ENCODE results near the gene DCLK1.

The DCLK1 gene

GRCh38 chr13:35838356-35838755 is 292.8 kb downstream of the DCLK1 start:
- Histone ChIP-seq H4K20me1 (ENCODE audit: insufficient read depth) (no peaks in the 10 kb centered on the region), H3K27me3 (ENCODE audit: insufficient read depth, low read depth) (no peaks in the 10 kb centered on the region), H2AFZ (ENCODE audit: low read depth) (no peak overlapping the region), H3K4me2 (no peak overlapping the region), H3K4me3 (IDR thresholded peaks at IDR 0.05; ENCODE audit: insufficient read depth, low read depth, low read length) (no peak overlapping the region), H3K9ac (no peak overlapping the region), H3K4me1 (ENCODE audit: low read depth, poor library complexity, severe bottlenecking) (no peaks in the 10 kb centered on the region), H3K27ac (no peak overlapping the region), H3K36me3 (ENCODE audit: insufficient read depth) (no peaks in the 10 kb centered on the region), H3K79me2 (ENCODE audit: insufficient read depth, low read depth) (no peaks in the 10 kb centered on the region)
- TF ChIP-seq, protein P1, sequence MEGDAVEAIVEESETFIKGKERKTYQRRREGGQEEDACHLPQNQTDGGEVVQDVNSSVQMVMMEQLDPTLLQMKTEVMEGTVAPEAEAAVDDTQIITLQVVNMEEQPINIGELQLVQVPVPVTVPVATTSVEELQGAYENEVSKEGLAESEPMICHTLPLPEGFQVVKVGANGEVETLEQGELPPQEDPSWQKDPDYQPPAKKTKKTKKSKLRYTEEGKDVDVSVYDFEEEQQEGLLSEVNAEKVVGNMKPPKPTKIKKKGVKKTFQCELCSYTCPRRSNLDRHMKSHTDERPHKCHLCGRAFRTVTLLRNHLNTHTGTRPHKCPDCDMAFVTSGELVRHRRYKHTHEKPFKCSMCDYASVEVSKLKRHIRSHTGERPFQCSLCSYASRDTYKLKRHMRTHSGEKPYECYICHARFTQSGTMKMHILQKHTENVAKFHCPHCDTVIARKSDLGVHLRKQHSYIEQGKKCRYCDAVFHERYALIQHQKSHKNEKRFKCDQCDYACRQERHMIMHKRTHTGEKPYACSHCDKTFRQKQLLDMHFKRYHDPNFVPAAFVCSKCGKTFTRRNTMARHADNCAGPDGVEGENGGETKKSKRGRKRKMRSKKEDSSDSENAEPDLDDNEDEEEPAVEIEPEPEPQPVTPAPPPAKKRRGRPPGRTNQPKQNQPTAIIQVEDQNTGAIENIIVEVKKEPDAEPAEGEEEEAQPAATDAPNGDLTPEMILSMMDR (conservative IDR thresholded peaks at IDR 0.05; ENCODE audit: low read depth, low read length), result no peak

GRCh38 chr13:35836446-35836845 is 294.7 kb downstream of the DCLK1 start:
- no peak overlapping the region for H3K9ac ChIP-seq
- H4K20me1 ChIP-seq (ENCODE audit: insufficient read depth), result no peaks in the 10 kb centered on the region
- no peak overlapping the region for H3K4me3 ChIP-seq (IDR thresholded peaks at IDR 0.05; ENCODE audit: insufficient read depth, low read depth, low read length)
- H2AFZ ChIP-seq (ENCODE audit: low read depth), result no peak overlapping the region
- H3K4me1 ChIP-seq (ENCODE audit: low read depth, poor library complexity, severe bottlenecking), result no peaks in the 10 kb centered on the region
- no peaks in the 10 kb centered on the region for H3K27me3 ChIP-seq (ENCODE audit: insufficient read depth, low read depth)
- no peaks in the 10 kb centered on the region for H3K36me3 ChIP-seq (ENCODE audit: insufficient read depth)
- TF ChIP-seq, protein P1 (conservative IDR thresholded peaks at IDR 0.05; ENCODE audit: low read depth, low read length), result no peak
- H3K4me2 ChIP-seq, result no peak overlapping the region
- H3K27ac ChIP-seq, result no peak overlapping the region
- H3K79me2 ChIP-seq (ENCODE audit: insufficient read depth, low read depth), result no peaks in the 10 kb centered on the region

DNA sequence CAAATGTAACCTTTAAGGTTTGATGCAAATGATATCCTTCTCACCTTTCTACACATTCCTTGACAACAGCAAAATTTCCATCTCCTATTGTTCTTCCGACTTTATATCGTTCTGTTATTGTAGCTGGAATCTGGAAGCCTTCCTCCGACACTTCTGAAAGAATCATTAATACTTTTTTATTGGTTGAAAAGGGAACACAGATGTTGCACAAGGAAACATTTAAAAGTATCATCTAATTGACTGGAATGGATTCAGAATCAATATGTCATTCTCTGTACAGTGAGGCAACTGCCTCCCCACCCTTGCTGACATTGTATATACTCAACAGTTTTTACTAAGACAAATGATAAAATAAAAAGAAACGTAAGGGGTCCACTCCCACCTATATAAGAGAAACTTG is 295.2 kb downstream of the DCLK1 start:
- H3K4me1 ChIP-seq (ENCODE audit: low read depth, poor library complexity, severe bottlenecking), result no peaks in the 10 kb centered on the region
- TF ChIP-seq, protein P1 (conservative IDR thresholded peaks at IDR 0.05; ENCODE audit: low read depth, low read length), result no peak
- no peak overlapping the region for H3K4me3 ChIP-seq (IDR thresholded peaks at IDR 0.05; ENCODE audit: insufficient read depth, low read depth, low read length)
- H3K36me3 ChIP-seq (ENCODE audit: insufficient read depth), result no peaks in the 10 kb centered on the region
- no peak overlapping the region for H3K4me2 ChIP-seq
- no peaks in the 10 kb centered on the region for H4K20me1 ChIP-seq (ENCODE audit: insufficient read depth)
- H3K9ac ChIP-seq, result no peak overlapping the region
- H2AFZ ChIP-seq (ENCODE audit: low read depth), result no peak overlapping the region
- no peak overlapping the region for H3K27ac ChIP-seq
- no peaks in the 10 kb centered on the region for H3K79me2 ChIP-seq (ENCODE audit: insufficient read depth, low read depth)
- H3K27me3 ChIP-seq (ENCODE audit: insufficient read depth, low read depth), result no peaks in the 10 kb centered on the region

DNA sequence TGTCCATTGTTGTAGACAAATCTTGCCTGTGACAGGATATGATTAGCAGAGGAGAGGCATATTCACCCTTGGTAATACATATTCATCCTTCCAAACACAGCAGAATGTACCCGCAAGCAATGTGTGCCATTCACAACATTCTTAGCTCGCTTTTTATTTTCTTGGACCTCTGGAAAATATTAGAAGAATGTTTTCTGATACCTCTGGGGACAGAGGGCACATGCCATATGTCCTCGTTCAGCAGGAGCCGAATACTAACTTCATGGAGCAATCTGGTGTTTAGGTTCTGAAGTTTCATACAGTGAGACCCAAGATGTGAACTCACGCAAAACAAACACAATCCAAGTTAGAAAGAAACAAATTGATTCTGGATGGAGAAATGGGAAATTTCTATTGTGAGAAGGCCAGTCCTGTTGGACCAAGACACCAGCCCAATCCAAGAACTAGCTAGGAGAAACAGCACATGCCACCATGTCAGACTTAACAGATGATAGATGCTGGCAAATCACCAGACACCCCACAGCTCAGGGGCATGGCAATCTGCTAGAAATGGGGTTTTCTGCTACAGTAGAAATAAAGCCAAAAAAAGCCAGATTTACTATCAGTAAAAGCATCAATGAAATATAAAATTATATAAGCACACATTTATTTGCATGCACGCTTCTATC is 297.4 kb downstream of the DCLK1 start:
- Histone ChIP-seq H4K20me1 (ENCODE audit: insufficient read depth) (no peaks in the 10 kb centered on the region), H3K4me1 (ENCODE audit: low read depth, poor library complexity, severe bottlenecking) (no peaks in the 10 kb centered on the region), H3K27me3 (ENCODE audit: insufficient read depth, low read depth) (no peaks in the 10 kb centered on the region), H2AFZ (ENCODE audit: low read depth) (no peak overlapping the region), H3K9ac (no peak overlapping the region), H3K4me3 (IDR thresholded peaks at IDR 0.05; ENCODE audit: insufficient read depth, low read depth, low read length) (no peak overlapping the region), H3K4me2 (no peak overlapping the region), H3K36me3 (ENCODE audit: insufficient read depth) (no peaks in the 10 kb centered on the region), H3K27ac (no peak overlapping the region), H3K79me2 (ENCODE audit: insufficient read depth, low read depth) (no peaks in the 10 kb centered on the region)
- TF ChIP-seq, protein P1 (conservative IDR thresholded peaks at IDR 0.05; ENCODE audit: low read depth, low read length), result no peak
